OCI-LY1 (cell line): ENCODE measurements around the gene CIB4.

Experiments
- CTCF ChIP-seq: fragments of 200-600 bp; sonication (generic), shearing (Covaris generic); IDR thresholded peaks from 2 replicates; pipeline ENCODE4 v1.5.1; 2017; ENCODE audit warnings: mild to moderate bottlenecking, antibody characterized with exemption, low read length, moderate library complexity, mixed read lengths
- EZH2 ChIP-seq: fragments of 200-600 bp; sonication (generic), shearing (Covaris generic); IDR thresholded peaks from 2 replicates; pipeline ENCODE4 v1.8.0; 2017; ENCODE audit warnings: borderline replicate concordance, mixed run types, mild to moderate bottlenecking, antibody characterized with exemption, low read length, moderate library complexity, mixed read lengths

DNA sequence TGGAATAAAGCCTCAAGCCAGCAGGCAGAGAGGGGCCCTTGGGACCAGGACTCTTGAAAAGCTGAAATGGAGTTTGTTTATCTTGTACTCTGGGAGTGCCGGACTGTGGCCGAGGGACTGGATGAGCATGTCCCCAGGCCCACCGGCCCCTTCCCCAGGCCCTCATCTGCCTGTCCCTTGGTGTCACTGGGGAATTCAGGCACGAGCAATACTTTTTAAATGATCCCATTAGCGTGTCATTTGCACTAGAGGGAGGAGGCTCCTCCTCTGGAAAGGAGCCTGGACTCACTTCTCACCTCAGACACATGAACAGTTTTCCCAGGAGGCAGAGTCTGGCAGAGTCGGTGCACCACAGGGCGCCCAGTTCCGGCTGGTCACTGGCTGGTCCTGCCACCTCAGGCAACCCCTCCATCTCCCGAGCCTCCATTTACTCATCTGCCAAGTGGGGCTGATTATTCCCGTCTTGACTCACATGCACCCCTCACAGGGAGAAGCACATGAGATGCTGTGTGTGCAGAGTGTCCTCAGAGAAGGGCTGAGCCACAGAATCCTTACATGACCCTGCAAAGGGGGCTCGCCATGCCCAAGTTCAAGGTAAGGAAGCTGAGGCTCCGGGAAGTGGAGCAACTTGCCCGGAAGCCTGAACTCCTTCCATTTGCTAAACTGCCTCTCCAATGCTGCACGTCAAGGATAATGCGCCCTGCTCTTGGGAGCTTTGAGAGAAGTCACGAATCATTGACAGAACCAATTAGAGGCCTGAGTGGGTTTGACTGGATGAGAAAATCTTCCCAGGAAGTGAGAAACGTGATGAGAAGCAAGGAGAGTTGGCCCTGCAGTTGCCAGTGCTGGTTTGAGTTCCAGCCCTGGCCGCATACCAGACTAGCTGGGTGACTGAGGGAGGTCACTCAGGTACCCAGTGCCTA is 26.7 kb downstream of the CIB4 start:
- no peak for TF ChIP-seq EZH2
- TF ChIP-seq CTCF, result no peak
